GM12878 (cell line): ENCODE measurements around the gene CHD9. TPM values are rescaled to one million over a fixed set of nuclear protein-coding genes. Genes with fewer than 3 reads are reported as not detected.

Source experiments
- ATAC-seq: fragments of 200-7000 bp; cut with Tn5 transposase; 3 replicates; pipeline ENCODE4 v1.9.1; 2020; ENCODE audit warnings: mild to moderate bottlenecking, moderate library complexity
- BruUV-seq: library from RNA; stranded (reverse); fragments of 400-500 nt; replicated peaks from 2 replicates; lab custom pipeline; 2021; lab: Mats Ljungman, UMichigan
- CTCF ChIA-PET: fragments of 300-600 bp; sonication (Branson Sonifier 250); formaldehyde crosslinking; extraction: SDS; loops from one replicate; lab custom pipeline; 2021; ENCODE audit warnings: inconsistent platforms; lab: Yijun Ruan, JAX
- POLR2A ChIA-PET: fragments of 350-600 bp; formaldehyde crosslinking; extraction: SDS; loops from one replicate; lab custom pipeline; 2021; ENCODE audit warnings: inconsistent platforms; lab: Charles Lee
- RAD21 ChIA-PET: fragments of 300-600 bp; sonication (Branson Sonifier 250); formaldehyde crosslinking; loops from one replicate; lab custom pipeline; 2023; ENCODE audit warnings: antibody characterized with exemption; ENCODE audit not compliant: unreplicated experiment; lab: Charles Lee
- SMC1A ChIA-PET: fragments of 300-600 bp; sonication (Branson Sonifier 250); formaldehyde crosslinking; loops from one replicate; lab custom pipeline; 2023; ENCODE audit not compliant: unreplicated experiment, uncharacterized antibody; lab: Charles Lee
- DNase-seq: peaks from one replicate; pipeline ENCODE4 v3.0.0-alpha.2; 2011; ENCODE audit warnings: low read depth, low spot score
- FAIRE-seq: peaks from 3 replicates; lab custom pipeline; 2011; peaks lifted over from hg19 to GRCh38; lab: Jason Lieb, UNC
- H2AFZ ChIP-seq: 2 replicates; pipeline ENCODE4 v1.6.0; 2011; ENCODE audit warnings: low read depth, low read length, control low read depth; ENCODE audit not compliant: control insufficient read depth
- H3K27ac ChIP-seq: 2 replicates; pipeline ENCODE4 v1.5.1; 2011; ENCODE audit warnings: control low read depth; ENCODE audit not compliant: control insufficient read depth, insufficient read depth
- H3K27me3 ChIP-seq, 2 experiments: replicated peaks in 1 of 2; 2 replicates each; pipeline versions ENCODE4 v1.6.0 to v1.6.1; 2011; ENCODE audit warnings: low read length in 1 of 2; ENCODE audit not compliant: control insufficient read depth in 2 of 2, insufficient read depth in 2 of 2
- H3K36me3 ChIP-seq, 2 experiments: 2 replicates each; pipeline ENCODE4 v1.5.1; 2011; ENCODE audit warnings: low read length in 1 of 2; ENCODE audit not compliant: control insufficient read depth in 2 of 2, insufficient read depth in 2 of 2
- H3K4me1 ChIP-seq: 2 replicates; pipeline ENCODE4 v1.6.1; 2011; ENCODE audit warnings: mild to moderate bottlenecking, low read length, moderate library complexity, mixed read lengths; ENCODE audit not compliant: control insufficient read depth, insufficient read depth
- H3K4me2 ChIP-seq: 2 replicates; pipeline ENCODE4 v1.6.0; 2011; ENCODE audit warnings: control low read depth; ENCODE audit not compliant: control insufficient read depth, insufficient read depth
- H3K4me3 ChIP-seq: fragments of 200-600 bp; sonication (generic); 2 replicates; pipeline ENCODE4 v1.5.1; 2016
- H3K79me2 ChIP-seq: 2 replicates; pipeline ENCODE4 v1.6.0; 2011; ENCODE audit warnings: low read length; ENCODE audit not compliant: control insufficient read depth, insufficient read depth
- H3K9ac ChIP-seq: 2 replicates; pipeline ENCODE4 v1.8.0; 2011; ENCODE audit warnings: low read length, control low read depth, mixed read lengths; ENCODE audit not compliant: control insufficient read depth, insufficient read depth
- H3K9me3 ChIP-seq: replicated peaks from 3 replicates; pipeline ENCODE4 v1.5.1; 2011; ENCODE audit warnings: mild to moderate bottlenecking, low read length; ENCODE audit not compliant: control insufficient read depth, insufficient read depth
- H4K20me1 ChIP-seq: 2 replicates; pipeline ENCODE4 v1.6.0; 2011; ENCODE audit not compliant: control insufficient read depth, insufficient read depth
- BCL3 ChIP-seq: IDR thresholded peaks from 2 replicates; pipeline ENCODE4 v1.6.1; 2011; ENCODE audit warnings: borderline replicate concordance, low read depth, mild to moderate bottlenecking, moderate library complexity, low read length; ENCODE audit not compliant: insufficient read depth, poor library complexity, severe bottlenecking
- GATAD2B ChIP-seq: fragments of 450-650 bp; conservative IDR thresholded peaks from 2 replicates; pipeline ENCODE4 v1.6.1; 2017; ENCODE audit warnings: low read depth, mild to moderate bottlenecking, moderate library complexity
- MTA3 ChIP-seq: IDR thresholded peaks from 2 replicates; pipeline ENCODE4 v1.6.1; 2012; ENCODE audit warnings: low read length, inconsistent platforms, borderline replicate concordance
- MYC ChIP-seq: IDR thresholded peaks from 2 replicates; pipeline ENCODE4 v1.6.1; 2011; ENCODE audit warnings: mild to moderate bottlenecking, low read length, moderate library complexity, inconsistent platforms; ENCODE audit not compliant: insufficient read depth, insufficient replicate concordance, insufficient read length, severe bottlenecking
- RAD51 ChIP-seq: fragments of 450-650 bp; IDR thresholded peaks from 2 replicates; pipeline ENCODE4 v1.6.1; 2016; ENCODE audit warnings: moderate library complexity, mild to moderate bottlenecking, inconsistent platforms
- RELB ChIP-seq: fragments of 450-650 bp; IDR thresholded peaks from 2 replicates; pipeline ENCODE4 v1.6.1; 2017; ENCODE audit warnings: low read depth, mild to moderate bottlenecking, moderate library complexity
- SMARCA5 ChIP-seq: fragments of 450-650 bp; IDR thresholded peaks from 2 replicates; pipeline ENCODE4 v1.6.1; 2017; ENCODE audit warnings: mild to moderate bottlenecking
- USF1 ChIP-seq: IDR thresholded peaks from 2 replicates; pipeline ENCODE4 v1.6.1; 2011; ENCODE audit warnings: borderline replicate concordance, low read depth, mild to moderate bottlenecking, moderate library complexity, mixed read lengths, low read length; ENCODE audit not compliant: insufficient read depth; ENCODE audit errors: extremely low read length
- WGBS: methylation state at CpG from one replicate; pipeline ENCODE4 v1.1.6; 2016; ENCODE audit warnings: low lambda C conversion rate; ENCODE audit not compliant: insufficient replicate concordance, insufficient coverage; ENCODE audit errors: missing lambda C conversion rate; 5-methylcytosine and 5-hydroxymethylcytosine counted together
- in situ Hi-C: fragments of 300-500 bp; cut with MboI; formaldehyde crosslinking; loops from 9 replicates; pipeline ENCODE4 v1.14.3; 2018; ENCODE audit warnings: mixed read lengths
- intact Hi-C: fragments of 100-400 bp; cut with micrococcal nuclease; formaldehyde crosslinking; loops from one replicate; pipeline ENCODE4 v1.14.2; 2022; ENCODE audit not compliant: unreplicated experiment
- polyA plus RNA-seq, 11 experiments: library from polyadenylated mRNA; depleted of rRNA in 4 of 11; unstranded in 6 of 11; stranded (reverse) in 5 of 11; fragments of >200 nt; fragmentation: Nextera tagmentation in 4 of 11; fragmentation: Illumina TruSeq in 1 of 11; extraction: Ambion mirVana in 4 of 11; extraction: Trizol in 1 of 11; gene quantifications; 1 replicate in 1 of 11; 2 replicates in 10 of 11; pipeline versions ENCODE4 v1.2.1 to v1.2.3, GENCODE V29; 2011 to 2016; ENCODE audit warnings: inconsistent platforms in 2 of 11, missing spikeins in 2 of 11, low read depth in 1 of 11
- total RNA-seq, 4 experiments: library from RNA; depleted of rRNA in 3 of 4; stranded (reverse); fragments of >200 nt in 3 of 4; fragmentation: Illumina TruSeq in 1 of 4; extraction: Trizol in 1 of 4; gene quantifications; 2 replicates each; pipeline versions ENCODE4 v1.2.1 to v1.2.3, GENCODE V29; 2013 to 2021

Gene CHD9
- total and polyA plus RNA-seq, 10 of the 15 experiments (the other 5 are each of a cell fraction or from before 2014, with no cell fraction given), result 29.2 to 95.7 (median 54.3) TPM

GRCh38 chr16:53281280-53281679 lies 226.5 kb downstream of the CHD9 start:
- H3K4me1 ChIP-seq, result no peaks in the 10 kb centered on the region
- H2AFZ ChIP-seq, result no peak overlapping the region
- BruUV-seq, result no TSS peak
- H3K27me3 ChIP-seq, result no peaks in the 10 kb centered on the region
- ChIA-PET RAD21 (no interaction called here), POLR2A (interaction anchor here (1.4 kb wide), 1 partner anchor 13 kb away, joined by 3 read pairs; no protein-coding TSS in a partner anchor), SMC1A (no interaction called here), CTCF (no interaction called here)
- WGBS, result 100% methylated on average over 2 of the region's 2 CpGs
- in situ Hi-C loops (loop anchor here (25.0 kb wide), 1 partner anchor 1094 kb away; no protein-coding TSS in a partner anchor), intact Hi-C loops (loop anchor here (10.0 kb wide), 1 partner anchor 226 kb away; the partner anchor contains the start of genes CHD9 and CHD9NB)
- no peak overlapping the region for H3K9ac ChIP-seq
- H4K20me1 ChIP-seq, result no peaks in the 10 kb centered on the region
- no peak for FAIRE-seq
- H3K79me2 ChIP-seq, result no peaks in the 10 kb centered on the region
- no peak overlapping the region for H3K4me2 ChIP-seq
- ATAC-seq, result no peak
- TF ChIP-seq MYC (no peak), GATAD2B (no peak), RAD51 (no peak), USF1 (no peak), SMARCA5 (no peak), MTA3 (no peak), RELB (no peak), BCL3 (no peak)
- H3K9me3 ChIP-seq, result no peaks in the 10 kb centered on the region
- H3K4me3 ChIP-seq, result no peak overlapping the region
- peaks cover 0 to 13% of the 10 kb centered on the region in 2 experiments for H3K36me3 ChIP-seq
- DNase-seq, result no peak
- H3K27ac ChIP-seq, result no peak overlapping the region
